CD4-positive, CD25-positive, alpha-beta regulatory T cell (primary cell): ENCODE results near the gene CYTH4. TPM values are rescaled to one million over a fixed set of nuclear protein-coding genes. Genes with fewer than 3 reads are reported as not detected.

Experiments used
- ATAC-seq, 2 donors: fragments of 150-1000 bp; cut with Tn5 transposase; one replicate each; pipeline ENCODE4 v1.10.0; 2021; ENCODE audit warnings: low read depth in 2 of 2, moderate number of reproducible peaks in 2 of 2, moderate library complexity in 1 of 2
- DNase-seq, 3 donors: peaks; one replicate each; pipeline versions ENCODE4 v3.0.0 to v3.0.0-alpha.2; 2012 to 2022; ENCODE audit warnings: mixed read lengths in 1 of 3
- H3K27ac ChIP-seq: one replicate; pipeline ENCODE4 v1.7.0; 2013; ENCODE audit warnings: mild to moderate bottlenecking, low read length; ENCODE audit not compliant: insufficient read depth, poor library complexity, severe bottlenecking
- H3K27me3 ChIP-seq: one replicate; pipeline ENCODE4 v1.7.0; 2013; ENCODE audit warnings: low read length; ENCODE audit not compliant: control insufficient read depth, insufficient read depth
- H3K36me3 ChIP-seq: one replicate; pipeline ENCODE4 v1.7.0; 2013; ENCODE audit warnings: mild to moderate bottlenecking, low read length, moderate library complexity; ENCODE audit not compliant: control insufficient read depth, insufficient read depth
- H3K4me1 ChIP-seq: 2 replicates; pipeline ENCODE4 v1.7.0; 2013; ENCODE audit warnings: mild to moderate bottlenecking, low read length; ENCODE audit not compliant: insufficient read depth, control insufficient read depth, poor library complexity, severe bottlenecking
- H3K4me3 ChIP-seq: one replicate; pipeline ENCODE4 v1.7.0; 2013; ENCODE audit warnings: low read depth, mild to moderate bottlenecking, low read length, moderate library complexity
- H3K9me3 ChIP-seq, 2 experiments: 1 replicate in 1 of 2; 2 replicates in 1 of 2; pipeline ENCODE4 v1.7.0; 2013; ENCODE audit warnings: low read length in 2 of 2, mild to moderate bottlenecking in 1 of 2, moderate library complexity in 1 of 2; ENCODE audit not compliant: control insufficient read depth in 2 of 2
- H3K27ac Mint-ChIP-seq, 3 donors: one replicate each; pipeline ENCODE4 v1.8.0; 2020 to 2022; ENCODE audit warnings: mild to moderate bottlenecking in 3 of 3, mixed read lengths in 3 of 3, moderate library complexity in 2 of 3
- H3K27me3 Mint-ChIP-seq: one replicate; pipeline ENCODE4 v1.8.0; 2022; ENCODE audit warnings: mild to moderate bottlenecking, mixed read lengths
- H3K36me3 Mint-ChIP-seq: one replicate; pipeline ENCODE4 v1.8.0; 2020; ENCODE audit warnings: mixed read lengths
- H3K4me1 Mint-ChIP-seq, 4 donors: one replicate each; pipeline ENCODE4 v1.8.0; 2020 to 2022; ENCODE audit warnings: mixed read lengths in 4 of 4, mild to moderate bottlenecking in 1 of 4
- H3K4me3 Mint-ChIP-seq, 4 donors: one replicate each; pipeline ENCODE4 v1.8.0; 2020 to 2022; ENCODE audit warnings: mild to moderate bottlenecking in 4 of 4, mixed read lengths in 4 of 4, moderate library complexity in 3 of 4
- H3K9me3 Mint-ChIP-seq, 7 donors: one replicate each; pipeline ENCODE4 v1.8.0; 2020 to 2022; ENCODE audit warnings: mixed read lengths in 7 of 7, mild to moderate bottlenecking in 3 of 7, moderate library complexity in 2 of 7
- polyA plus RNA-seq, 4 donors: library from polyadenylated mRNA; unstranded; fragments of 300-500 nt; fragmentation: Illumina TruSeq; gene quantifications; one replicate each; pipeline ENCODE4 v1.2.3, GENCODE V29; 2021
- total RNA-seq: library from RNA; stranded (reverse); gene quantifications from one replicate; pipeline ENCODE4 v1.2.3, GENCODE V29; 2022

Gene CYTH4
- total and polyA plus RNA-seq, 5 donors from 2014 or later: 47.4 to 153 (median 49.9) TPM

DNA sequence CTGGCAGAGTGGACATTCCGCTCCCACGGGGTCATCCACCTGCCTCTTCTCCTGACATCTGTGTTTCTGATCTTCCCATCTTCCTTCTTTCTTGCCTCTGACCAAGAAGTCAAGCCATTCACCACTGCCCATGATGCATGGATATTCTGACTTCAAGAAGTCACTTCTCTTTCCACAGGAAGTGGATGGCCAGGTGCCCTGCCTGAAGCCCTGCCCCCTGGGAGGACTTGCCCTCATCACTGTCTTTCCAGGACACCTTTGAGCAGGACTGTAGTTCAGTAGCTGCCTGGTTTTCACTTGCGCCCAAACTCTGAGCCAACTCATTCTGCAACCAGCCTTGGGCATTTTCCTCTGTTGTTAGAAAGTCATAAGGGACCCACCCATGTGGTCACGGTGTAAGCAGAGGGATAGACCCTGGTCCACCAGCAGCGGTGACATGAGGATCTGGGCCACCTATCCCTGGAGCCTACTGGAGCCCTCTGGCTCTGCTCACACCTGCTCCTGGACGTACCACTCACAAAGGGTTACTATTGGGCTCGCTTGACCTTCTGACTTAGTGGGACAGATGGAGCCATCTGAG lies 6.9 kb downstream of the CYTH4 start:
- H3K4me3 ChIP-seq: no peak overlapping the region
- H3K27me3 Mint-ChIP-seq: no peaks in the 10 kb centered on the region
- no peaks in the 10 kb centered on the region for H3K27me3 ChIP-seq
- H3K27ac Mint-ChIP-seq: peak overlapping the region; percentile 56 to 80 (median 59)
- H3K9me3 Mint-ChIP-seq: no peaks in the 10 kb centered on the region
- H3K27ac ChIP-seq: no peak overlapping the region
- H3K36me3 ChIP-seq: peaks cover 67% of the 10 kb centered on the region
- no peaks in the 10 kb centered on the region for H3K9me3 ChIP-seq
- H3K4me1 ChIP-seq: peaks cover 52% of the 10 kb centered on the region
- H3K4me1 Mint-ChIP-seq: peaks cover 0 to 87% (median 37%) of the 10 kb centered on the region in 4 donors
- peaks cover 70% of the 10 kb centered on the region for H3K36me3 Mint-ChIP-seq
- ATAC-seq (no peak), DNase-seq (no peak)
- H3K4me3 Mint-ChIP-seq: peak overlapping the region in 2 of 4 donors; percentile 22 to 70

DNA sequence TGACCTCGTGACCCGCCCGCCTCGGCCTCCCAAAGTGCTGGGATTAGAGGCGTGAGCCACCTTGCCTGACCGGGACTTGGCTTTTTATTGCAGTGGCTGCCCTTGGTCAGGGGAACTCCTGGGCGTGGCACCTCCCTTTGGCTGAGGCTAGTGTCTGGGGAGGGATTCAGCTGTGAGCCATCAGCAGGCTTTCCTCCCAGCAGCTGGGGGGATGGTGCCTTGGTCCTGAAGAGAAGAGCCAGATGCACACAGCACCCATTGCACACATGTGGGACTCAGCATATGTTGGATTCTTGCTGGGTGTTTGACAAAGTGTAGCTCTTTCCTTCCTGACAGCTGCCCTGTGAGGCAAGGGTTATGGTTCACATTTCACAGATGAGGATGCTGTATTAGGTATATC lies 8.4 kb downstream of the CYTH4 start:
- Histone ChIP-seq H3K27ac (no peak overlapping the region), H3K27me3 (no peaks in the 10 kb centered on the region), H3K9me3 (no peaks in the 10 kb centered on the region), H3K36me3 (peaks cover 80% of the 10 kb centered on the region), H3K4me1 (peaks cover 41% of the 10 kb centered on the region), H3K4me3 (no peak overlapping the region)
- no peaks in the 10 kb centered on the region for H3K27me3 Mint-ChIP-seq
- ATAC-seq (no peak), DNase-seq (no peak)
- H3K36me3 Mint-ChIP-seq: peaks cover 66% of the 10 kb centered on the region
- peaks cover 0 to 83% (median 38%) of the 10 kb centered on the region in 4 donors for H3K4me1 Mint-ChIP-seq
- H3K27ac Mint-ChIP-seq: no peak overlapping the region
- H3K4me3 Mint-ChIP-seq: no peak overlapping the region
- H3K9me3 Mint-ChIP-seq: no peaks in the 10 kb centered on the region

DNA sequence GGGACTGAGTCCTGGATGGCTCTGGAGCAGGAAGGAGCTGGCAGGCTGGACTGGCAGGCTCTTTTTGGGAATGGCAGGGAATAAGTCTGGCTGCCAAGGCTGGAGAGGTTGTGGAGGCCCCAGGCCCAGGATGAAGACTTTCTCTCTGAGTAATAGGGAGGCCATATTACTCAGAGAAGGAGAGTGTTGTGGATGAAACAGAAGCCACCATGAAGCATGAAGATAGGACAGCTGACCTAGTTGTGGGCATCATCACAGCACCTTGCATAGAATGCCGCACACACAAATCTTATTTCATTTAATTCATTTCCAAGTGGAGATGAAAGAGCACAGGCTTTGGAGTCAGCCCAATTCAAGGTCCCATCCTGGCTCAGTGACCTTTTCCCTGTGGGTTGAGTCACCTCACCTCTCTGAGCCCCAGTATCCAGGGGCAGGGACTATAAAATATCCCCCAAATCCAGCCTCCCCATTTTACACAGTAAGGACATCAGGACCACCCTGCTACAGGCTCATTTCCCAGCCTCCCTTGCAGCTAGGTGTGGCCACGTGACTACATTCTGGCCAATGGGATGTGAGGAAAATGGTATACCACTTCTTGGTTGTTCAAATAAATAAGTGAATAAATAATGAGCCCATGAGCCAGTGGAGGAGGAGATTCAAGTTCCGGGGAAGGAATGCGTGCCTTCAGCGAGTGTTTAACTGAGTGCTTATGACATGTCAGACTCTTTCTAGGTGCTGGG lies 9.4 kb downstream of the CYTH4 start:
- no peaks in the 10 kb centered on the region for H3K9me3 ChIP-seq
- no peak overlapping the region for H3K4me3 ChIP-seq
- Mint-ChIP-seq H3K27me3 (no peaks in the 10 kb centered on the region), H3K4me1 (peaks cover 0 to 75% (median 35%) of the 10 kb centered on the region in 4 donors), H3K4me3 (peak overlapping the region in 1 of 4 donors; percentile 41), H3K36me3 (peaks cover 58% of the 10 kb centered on the region), H3K9me3 (no peaks in the 10 kb centered on the region), H3K27ac (peak overlapping the region; percentile 54 to 92 (median 88))
- no peak overlapping the region for H3K27ac ChIP-seq
- H3K36me3 ChIP-seq: peaks cover 82% of the 10 kb centered on the region
- ATAC-seq (no peak), DNase-seq (no peak)
- no peaks in the 10 kb centered on the region for H3K27me3 ChIP-seq
- peaks cover 31% of the 10 kb centered on the region for H3K4me1 ChIP-seq

DNA sequence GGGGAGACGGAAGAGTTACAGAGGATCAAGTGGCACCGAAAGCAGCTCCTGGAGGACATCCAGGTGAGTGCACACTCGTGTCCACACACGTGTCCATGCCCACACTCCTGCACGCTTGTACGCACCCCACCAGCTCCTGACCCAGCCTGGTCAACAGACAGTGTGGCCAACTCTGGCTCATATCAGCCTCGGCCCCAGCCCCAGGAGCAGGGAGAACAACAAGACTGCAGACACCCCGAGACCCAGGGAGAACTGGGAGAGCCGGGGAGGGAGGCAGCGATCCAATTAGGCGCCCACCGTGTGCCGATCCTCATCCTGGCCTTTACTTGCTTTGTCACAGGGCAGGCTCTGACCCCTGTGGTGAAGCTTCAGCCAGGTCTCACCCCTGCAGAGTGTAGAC lies 10.3 kb downstream of the CYTH4 start:
- Histone ChIP-seq H3K36me3 (peaks cover 83% of the 10 kb centered on the region), H3K9me3 (no peaks in the 10 kb centered on the region), H3K27ac (no peak overlapping the region), H3K4me1 (peaks cover 22% of the 10 kb centered on the region), H3K27me3 (no peaks in the 10 kb centered on the region), H3K4me3 (no peak overlapping the region)
- DNase-seq (no peak), ATAC-seq (no peak)
- H3K27me3 Mint-ChIP-seq: no peaks in the 10 kb centered on the region
- H3K36me3 Mint-ChIP-seq: peaks cover 56% of the 10 kb centered on the region
- H3K9me3 Mint-ChIP-seq: no peaks in the 10 kb centered on the region
- H3K27ac Mint-ChIP-seq: peak overlapping the region in 2 of 3 donors; percentile 54 to 88
- peaks cover 0 to 74% (median 31%) of the 10 kb centered on the region in 4 donors for H3K4me1 Mint-ChIP-seq
- peak overlapping the region in 1 of 4 donors; percentile 56 for H3K4me3 Mint-ChIP-seq

DNA sequence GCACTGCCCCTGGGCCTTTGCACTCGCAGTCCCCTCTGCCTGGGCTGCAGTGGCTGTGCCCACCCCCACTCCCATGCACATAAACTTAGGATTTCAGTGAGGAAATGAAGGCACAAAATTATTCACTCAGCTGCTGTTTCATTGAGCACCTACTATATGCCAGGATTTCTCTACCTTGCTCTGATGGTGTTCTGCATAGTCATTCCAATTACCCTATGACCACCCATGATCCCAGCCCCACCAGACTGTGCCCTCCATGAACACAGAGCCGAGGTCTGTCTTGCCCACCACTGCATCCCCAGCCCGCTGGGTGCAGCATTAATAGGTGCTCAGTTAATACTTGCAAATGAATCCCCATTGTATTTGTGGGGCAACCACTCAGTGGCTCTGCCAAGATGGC lies 10.9 kb downstream of the CYTH4 start:
- peaks cover 85% of the 10 kb centered on the region for H3K36me3 ChIP-seq
- H3K27ac ChIP-seq: peak overlapping the region; percentile 1
- peaks cover 17% of the 10 kb centered on the region for H3K4me1 ChIP-seq

DNA sequence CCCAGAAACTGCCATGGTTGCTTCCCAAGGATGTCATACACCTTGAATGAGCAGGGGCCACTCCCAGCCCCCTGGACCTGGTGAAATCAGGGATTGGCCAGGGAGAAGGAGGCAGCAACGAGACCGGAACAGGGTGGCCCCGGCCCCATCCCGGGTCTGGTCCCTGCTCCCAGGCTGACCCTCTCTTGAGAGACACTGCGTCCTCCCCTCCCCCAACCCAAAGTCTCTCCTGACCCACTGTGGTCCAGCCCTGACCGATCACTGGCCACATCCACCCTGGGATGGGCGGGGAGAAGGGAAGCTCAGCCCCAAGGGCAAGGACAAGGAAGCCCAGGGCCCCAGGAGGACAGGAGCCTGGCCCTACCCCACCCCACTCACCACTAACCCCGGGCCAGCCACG lies 12.4 kb downstream of the CYTH4 start:
- Mint-ChIP-seq H3K4me3 (no peak overlapping the region), H3K9me3 (no peaks in the 10 kb centered on the region), H3K27ac (peak overlapping the region; percentile 75 to 85 (median 77)), H3K27me3 (no peaks in the 10 kb centered on the region), H3K36me3 (peaks cover 51% of the 10 kb centered on the region), H3K4me1 (peaks cover 0 to 76% (median 33%) of the 10 kb centered on the region in 4 donors)
- H3K4me1 ChIP-seq: peaks cover 12% of the 10 kb centered on the region
- DNase-seq (no peak), ATAC-seq (no peak)
- peak overlapping the region; percentile 2 for H3K27ac ChIP-seq
- H3K4me3 ChIP-seq: no peak overlapping the region
- no peaks in the 10 kb centered on the region for H3K9me3 ChIP-seq
- H3K27me3 ChIP-seq: no peaks in the 10 kb centered on the region
- peaks cover 86% of the 10 kb centered on the region for H3K36me3 ChIP-seq

More for the DNA sequence above, 10.9 kb downstream of the CYTH4 start:
- no peak for ATAC-seq
- H3K27me3 Mint-ChIP-seq: no peaks in the 10 kb centered on the region
- Histone ChIP-seq H3K4me3 (no peak overlapping the region), H3K27me3 (no peaks in the 10 kb centered on the region), H3K9me3 (no peaks in the 10 kb centered on the region)
- no peaks in the 10 kb centered on the region for H3K9me3 Mint-ChIP-seq
- peak overlapping the region in 2 of 3 donors; percentile 47 to 59 for H3K27ac Mint-ChIP-seq
- H3K4me1 Mint-ChIP-seq: peaks cover 0 to 74% (median 31%) of the 10 kb centered on the region in 4 donors
- H3K36me3 Mint-ChIP-seq: peaks cover 58% of the 10 kb centered on the region
- H3K4me3 Mint-ChIP-seq: peak overlapping the region in 1 of 4 donors; percentile 56
- no peak for DNase-seq

DNA sequence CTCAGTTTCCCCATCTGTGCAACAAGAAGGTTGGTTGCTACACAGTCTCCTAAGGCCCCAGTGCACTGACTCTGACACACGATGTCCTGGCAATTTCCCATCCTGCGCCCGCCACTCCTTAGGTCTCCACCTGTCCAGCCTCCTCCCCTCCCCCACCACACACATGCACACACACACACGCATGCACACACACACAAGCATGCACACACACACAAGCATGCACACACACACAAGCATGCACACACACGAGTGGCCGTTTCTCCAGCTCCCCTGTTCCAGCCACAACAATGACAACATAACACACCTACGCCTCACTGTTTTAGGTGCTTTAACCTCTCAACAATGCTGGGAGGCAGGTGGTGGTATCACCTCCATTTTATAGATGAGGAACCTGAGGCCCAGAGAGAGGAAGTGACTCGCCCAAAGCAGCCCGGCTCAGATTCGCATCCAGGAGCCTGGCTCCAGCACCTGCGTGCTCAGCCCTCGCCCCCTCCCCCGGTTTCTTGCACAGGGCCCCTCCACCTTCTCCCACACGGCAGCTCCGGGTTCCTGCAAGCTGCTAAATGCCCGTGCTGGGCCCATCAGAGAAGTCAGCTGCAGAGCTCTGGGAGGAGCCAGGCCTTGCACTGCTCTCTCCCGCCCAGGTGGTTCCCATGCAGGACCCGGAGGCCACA lies 13.0 kb downstream of the CYTH4 start:
- ATAC-seq (no peak), DNase-seq (peak in 1 of 3 donors; percentile 51)
- Histone ChIP-seq H3K36me3 (peaks cover 80% of the 10 kb centered on the region), H3K4me1 (peaks cover 18% of the 10 kb centered on the region), H3K27ac (peak overlapping the region; percentile 2), H3K4me3 (no peak overlapping the region), H3K27me3 (no peaks in the 10 kb centered on the region), H3K9me3 (no peaks in the 10 kb centered on the region)
- H3K36me3 Mint-ChIP-seq: peaks cover 49% of the 10 kb centered on the region
- H3K27me3 Mint-ChIP-seq: no peaks in the 10 kb centered on the region
- H3K4me1 Mint-ChIP-seq: peaks cover 1 to 76% (median 37%) of the 10 kb centered on the region in 4 donors
- no peak overlapping the region for H3K4me3 Mint-ChIP-seq
- peak overlapping the region; percentile 75 to 85 (median 77) for H3K27ac Mint-ChIP-seq
- H3K9me3 Mint-ChIP-seq: no peaks in the 10 kb centered on the region
